ENCODE results near the gene CERKL.

GRCh38 chr2:181619516-181619915 lies 37.4 kb downstream of the CERKL start:
- no peak for TF ChIP-seq CTCF (IDR thresholded peaks at IDR 0.05)
- TF ChIP-seq POLR2A (IDR thresholded peaks at IDR 0.05): no peak
